GM12801 (cell line): ENCODE measurements around the gene NFU1.

Experiments used
- TF ChIP-seq, protein P1 (sequence below): IDR thresholded peaks from one replicate; pipeline ENCODE4 v1.5.1; 2011; ENCODE audit warnings: control low read depth; ENCODE audit not compliant: insufficient read length; ENCODE audit errors: extremely low read depth

The NFU1 gene

DNA sequence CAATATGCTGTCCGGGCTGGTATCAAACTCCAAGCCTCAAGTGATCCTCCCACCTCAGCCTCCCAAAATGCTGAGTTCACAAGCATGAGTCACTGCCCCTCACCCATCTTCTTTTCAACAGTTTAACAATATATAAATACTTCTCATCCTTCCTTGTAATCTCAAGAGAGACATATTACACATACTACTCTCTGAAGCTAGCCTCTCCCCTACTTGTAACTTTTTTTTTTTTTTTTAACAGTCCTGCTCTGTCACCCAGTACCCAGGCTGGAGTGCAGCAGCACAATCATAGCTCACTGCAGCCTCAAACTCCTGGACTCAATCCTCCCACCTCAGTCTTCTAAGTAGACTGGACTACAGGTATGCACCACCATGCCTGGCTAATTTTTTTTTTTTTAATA, 55.9 kb downstream of the NFU1 start:
- TF ChIP-seq, protein P1, sequence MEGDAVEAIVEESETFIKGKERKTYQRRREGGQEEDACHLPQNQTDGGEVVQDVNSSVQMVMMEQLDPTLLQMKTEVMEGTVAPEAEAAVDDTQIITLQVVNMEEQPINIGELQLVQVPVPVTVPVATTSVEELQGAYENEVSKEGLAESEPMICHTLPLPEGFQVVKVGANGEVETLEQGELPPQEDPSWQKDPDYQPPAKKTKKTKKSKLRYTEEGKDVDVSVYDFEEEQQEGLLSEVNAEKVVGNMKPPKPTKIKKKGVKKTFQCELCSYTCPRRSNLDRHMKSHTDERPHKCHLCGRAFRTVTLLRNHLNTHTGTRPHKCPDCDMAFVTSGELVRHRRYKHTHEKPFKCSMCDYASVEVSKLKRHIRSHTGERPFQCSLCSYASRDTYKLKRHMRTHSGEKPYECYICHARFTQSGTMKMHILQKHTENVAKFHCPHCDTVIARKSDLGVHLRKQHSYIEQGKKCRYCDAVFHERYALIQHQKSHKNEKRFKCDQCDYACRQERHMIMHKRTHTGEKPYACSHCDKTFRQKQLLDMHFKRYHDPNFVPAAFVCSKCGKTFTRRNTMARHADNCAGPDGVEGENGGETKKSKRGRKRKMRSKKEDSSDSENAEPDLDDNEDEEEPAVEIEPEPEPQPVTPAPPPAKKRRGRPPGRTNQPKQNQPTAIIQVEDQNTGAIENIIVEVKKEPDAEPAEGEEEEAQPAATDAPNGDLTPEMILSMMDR: no peak

DNA sequence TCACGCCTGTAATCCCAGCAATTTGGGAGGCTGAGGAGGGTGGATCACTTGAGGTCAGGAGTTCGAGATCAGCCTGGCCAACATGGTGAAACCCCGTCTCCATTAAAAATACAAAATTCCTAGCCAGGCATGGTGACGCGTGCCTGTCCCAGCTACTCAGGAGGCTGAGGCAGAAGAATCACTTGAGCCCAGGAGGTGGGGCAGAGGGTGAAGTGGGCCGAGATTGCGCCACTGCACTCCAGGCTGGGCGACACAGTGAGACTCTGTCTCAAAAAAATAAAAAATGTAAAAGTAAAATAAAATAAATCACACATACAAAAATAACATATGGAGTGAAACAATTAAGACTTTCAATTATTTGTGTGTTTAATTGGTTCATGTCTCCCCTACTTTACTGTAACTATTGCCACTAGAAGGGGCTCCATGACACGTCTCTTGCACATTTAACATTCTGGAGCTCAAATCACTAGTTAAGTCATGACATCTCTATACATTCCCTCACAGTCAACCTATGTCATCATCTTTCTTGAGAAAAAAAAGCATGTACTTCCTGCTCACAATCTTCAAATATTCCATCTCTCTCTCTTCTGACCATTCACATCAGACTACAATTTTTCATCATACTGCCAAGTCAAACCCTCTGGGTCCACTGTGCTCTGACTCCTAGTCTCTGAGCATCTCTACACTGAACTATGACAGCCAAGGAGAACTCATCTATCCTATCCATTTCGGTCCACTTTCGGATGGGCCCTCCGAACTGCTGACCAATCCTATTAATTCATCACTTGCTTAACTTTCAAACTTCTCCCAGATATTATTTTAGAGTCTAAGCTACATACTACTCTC, 56.9 kb downstream of the NFU1 start:
- TF ChIP-seq, protein P1: no peak

DNA sequence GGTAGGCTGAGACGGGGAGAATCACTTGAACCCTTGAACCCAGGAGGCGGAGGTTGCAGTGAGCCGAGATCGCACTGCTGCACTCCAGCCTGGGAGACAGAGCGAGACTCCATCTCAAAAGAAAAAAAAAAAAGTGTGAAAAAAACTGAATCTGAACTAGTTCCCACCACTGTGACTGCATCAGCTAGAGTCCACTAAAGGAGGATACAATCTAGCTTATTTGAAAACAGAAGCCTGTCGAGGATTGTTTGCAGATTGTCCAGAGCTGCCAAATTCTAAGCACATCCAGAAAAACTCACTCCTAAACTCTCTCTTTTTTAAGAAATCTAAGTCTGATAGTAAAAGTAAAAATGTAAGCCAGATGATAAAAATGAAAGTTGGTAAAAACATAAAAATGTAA, 60.8 kb downstream of the NFU1 start:
- TF ChIP-seq, protein P1: no peak

DNA sequence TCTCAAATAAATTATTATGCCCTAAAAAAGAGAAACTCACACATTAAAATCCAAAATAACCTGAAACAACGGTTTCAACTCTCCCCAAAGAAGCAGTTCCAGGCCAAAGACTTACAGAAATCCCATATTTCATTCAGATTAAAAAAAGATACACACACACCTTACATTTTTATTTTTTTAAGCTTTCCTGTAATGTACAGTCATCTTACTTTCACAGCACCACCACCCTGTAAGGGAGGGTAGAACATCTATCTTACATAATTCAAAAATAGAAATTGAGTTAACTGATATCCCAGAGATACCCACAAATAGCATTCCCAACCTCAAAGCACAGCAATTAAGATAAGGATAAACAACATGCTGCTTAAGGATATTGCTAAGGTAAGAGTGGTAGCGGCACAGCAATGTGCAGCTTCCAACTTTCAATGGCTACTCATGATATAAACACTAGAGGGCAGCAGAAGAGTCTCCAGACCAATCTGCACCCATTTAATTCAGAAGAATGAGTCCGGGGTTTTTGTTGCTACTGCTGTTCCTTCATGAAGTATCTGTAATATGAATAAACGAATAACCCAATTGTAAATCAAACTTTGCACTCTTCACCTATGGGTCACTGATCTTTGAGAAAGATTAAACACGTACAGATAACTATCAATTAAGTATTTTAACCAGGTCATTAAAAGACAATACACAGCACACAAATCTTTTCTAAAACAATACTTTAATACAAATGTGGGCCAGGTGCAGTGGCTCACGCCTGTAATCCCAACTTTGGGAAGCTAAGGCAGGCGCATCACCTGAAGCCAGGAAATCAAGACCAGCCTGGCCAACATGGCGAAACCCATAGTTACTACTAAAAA, 61.5 kb downstream of the NFU1 start:
- TF ChIP-seq, protein P1: no peak

- TF ChIP-seq, protein P1: no peak
These were observed 64.5 kb downstream of the NFU1 start for GRCh38 chr2:69372767-69373166.

GRCh38 chr2:69369802-69370201, 67.4 kb downstream of the NFU1 start:
- TF ChIP-seq, protein P1: no peak

DNA sequence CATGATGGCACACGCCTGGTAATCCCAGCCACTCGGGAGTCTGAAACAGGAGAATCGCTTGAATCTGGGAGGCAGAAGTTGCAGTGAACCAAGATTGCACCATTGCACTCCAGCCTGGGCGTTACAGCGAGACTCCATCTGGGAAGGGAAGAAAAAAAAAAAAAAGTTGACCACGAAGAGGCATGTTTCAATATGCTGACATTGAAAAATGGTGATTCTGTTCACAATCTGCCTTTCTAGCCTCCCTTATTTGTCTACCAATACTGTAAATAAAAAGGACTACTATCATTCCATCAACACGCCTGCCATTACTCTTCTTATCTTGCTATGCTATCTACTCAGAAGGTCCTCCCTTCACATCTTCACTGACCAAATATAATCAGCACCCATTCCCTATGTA, 68.6 kb downstream of the NFU1 start:
- TF ChIP-seq, protein P1: no peak
